Fibroblast of the conjunctiva (primary cell): ENCODE results near the gene RBM10.

ENCODE experiments used
- DNase-seq: peaks from one replicate; pipeline ENCODE4 v3.0.0-alpha.2; 2010; ENCODE audit warnings: low read depth

RBM10 gene

GRCh38 chrX:47178337-47178736, 33.3 kb downstream of the RBM10 start:
- no peak for DNase-seq

- DNase-seq: no peak
These were observed 34.4 kb downstream of the RBM10 start for GRCh38 chrX:47179221-47179927.

GRCh38 chrX:47179928-47180255, 34.9 kb downstream of the RBM10 start:
- no peak for DNase-seq

GRCh38 chrX:47180346-47180745, 35.3 kb downstream of the RBM10 start:
- DNase-seq: no peak

GRCh38 chrX:47181301-47181700, 36.3 kb downstream of the RBM10 start:
- no peak for DNase-seq

- DNase-seq: no peak
These were observed 37.2 kb downstream of the RBM10 start for GRCh38 chrX:47182106-47182700.

- no peak for DNase-seq
These were observed 39.5 kb downstream of the RBM10 start for GRCh38 chrX:47184486-47184885.

GRCh38 chrX:47185241-47185640, 40.2 kb downstream of the RBM10 start:
- DNase-seq: no peak

- no peak for DNase-seq
These were observed 41.2 kb downstream of the RBM10 start for GRCh38 chrX:47186096-47186740.

GRCh38 chrX:47187106-47187677, 42.2 kb downstream of the RBM10 start:
- no peak for DNase-seq

- no peak for DNase-seq
These were observed 44.9 kb downstream of the RBM10 start for GRCh38 chrX:47189906-47190305.

- DNase-seq: peak; percentile 86
These were observed 45.6 kb downstream of the RBM10 start for GRCh38 chrX:47190445-47191269.

GRCh38 chrX:47191331-47191730, 46.3 kb downstream of the RBM10 start:
- no peak for DNase-seq

- DNase-seq: no peak
These were observed 46.9 kb downstream of the RBM10 start for GRCh38 chrX:47191806-47192401.

GRCh38 chrX:47193475-47194193, 48.6 kb downstream of the RBM10 start, which contains the start of gene UBA1:
TSS of gene UBA1 (plus strand) at chrX:47193829. CDS start at chrX:47198803, 4,974 bp downstream.
- peak; percentile 95 for DNase-seq

GRCh38 chrX:47194194-47194787, 49.3 kb downstream of the RBM10 start:
- DNase-seq: no peak

- DNase-seq: no peak
These were observed 51.1 kb downstream of the RBM10 start for GRCh38 chrX:47196098-47196497.

GRCh38 chrX:47197526-47197925, 52.5 kb downstream of the RBM10 start:
- DNase-seq: no peak

- DNase-seq: no peak
These were observed 53.1 kb downstream of the RBM10 start for GRCh38 chrX:47198026-47198686.

GRCh38 chrX:47198687-47199080, 53.7 kb downstream of the RBM10 start:
- no peak for DNase-seq
